NOMO-1 treated with DMSO at 0.1 percent for 48 hours (cell line): Measurements from ENCODE around the gene SCYGR2.
A peak's percentile ranks its signal among the peaks of the same experiment; 100 is the strongest.
"Not testable (repeated sequence)": the region's sequence is repeated elsewhere in the genome, so short reads cannot be mapped to it uniquely, and the experiment has no call there.

ENCODE experiments used
- DNase-seq: peaks from one replicate; lab custom pipeline; 2025; ENCODE audit not compliant: unreplicated experiment; lab: John Stamatoyannopoulos, UW

SCYGR2 gene

GRCh38 chr2:227598835-227599503 is at the start of gene SCYGR2:
SCYGR2 (plus strand) TSS chr2:227598893; CDS start chr2:227598893, 0 bp downstream.
- DNase-seq, result not testable (repeated sequence)

GRCh38 chr2:227551836-227552235 is 46.9 kb upstream of the SCYGR2 start:
- DNase-seq, result no peak

- DNase-seq, result no peak
These were observed 36.1 kb upstream of the SCYGR2 start for GRCh38 chr2:227562581-227562980.

- no peak for DNase-seq
These were observed 33.6 kb upstream of the SCYGR2 start for GRCh38 chr2:227565080-227565479.

GRCh38 chr2:227566012-227566411 is 32.7 kb upstream of the SCYGR2 start:
- DNase-seq, result no peak

- DNase-seq, result no peak
These were observed 29.9 kb upstream of the SCYGR2 start for GRCh38 chr2:227568852-227569169.

- no peak for DNase-seq
These were observed 28.1 kb upstream of the SCYGR2 start for GRCh38 chr2:227570615-227571014.

- no peak for DNase-seq
These were observed 22.6 kb upstream of the SCYGR2 start for GRCh38 chr2:227576110-227576509.

GRCh38 chr2:227576812-227577211 is 21.9 kb upstream of the SCYGR2 start:
- DNase-seq, result no peak

GRCh38 chr2:227577555-227577954 is 21.1 kb upstream of the SCYGR2 start:
- DNase-seq, result no peak

GRCh38 chr2:227578642-227579041 is 20.1 kb upstream of the SCYGR2 start:
- no peak for DNase-seq

GRCh38 chr2:227579791-227580190 is 18.9 kb upstream of the SCYGR2 start:
- DNase-seq, result no peak

- no peak for DNase-seq
These were observed 16.3 kb upstream of the SCYGR2 start for GRCh38 chr2:227582369-227582768.

GRCh38 chr2:227592694-227593387 is 5.9 kb upstream of the SCYGR2 start:
- no peak for DNase-seq

- DNase-seq, result no peak
These were observed 2.9 kb upstream of the SCYGR2 start for GRCh38 chr2:227595797-227596196.

- DNase-seq, result no peak
These were observed 1.7 kb upstream of the SCYGR2 start for GRCh38 chr2:227597036-227597435.

- no peak for DNase-seq
These were observed 695 bp upstream of the SCYGR2 start for GRCh38 chr2:227597998-227598397.

- DNase-seq, result no peak
These were observed 3.7 kb downstream of the SCYGR2 start for GRCh38 chr2:227602358-227602757.

GRCh38 chr2:227606476-227606875 is 7.8 kb downstream of the SCYGR2 start:
- DNase-seq, result no peak

GRCh38 chr2:227607941-227608340 is 9.2 kb downstream of the SCYGR2 start:
- DNase-seq, result no peak

- DNase-seq, result peak; percentile 94
These were observed 10.1 kb downstream of the SCYGR2 start for GRCh38 chr2:227608561-227609338.

GRCh38 chr2:227610123-227610522 is 11.4 kb downstream of the SCYGR2 start:
- no peak for DNase-seq
